ENCODE data around the gene IGF2.
A peak's percentile ranks its signal among the peaks of the same experiment; 100 is the strongest.

The IGF2 gene

GRCh38 chr11:2105511-2105910, 33.7 kb downstream of the IGF2 start:
- Histone ChIP-seq H3K36me3 (no peaks in the 10 kb centered on the region), H3K4me1 (no peaks in the 10 kb centered on the region), H3K9me3 (no peaks in the 10 kb centered on the region), H3K4me3 (no peak overlapping the region), H3K27ac (no peak overlapping the region), H3K27me3 (peaks cover 0 to 43% of the 10 kb centered on the region in 2 donors)
- no peak for TF ChIP-seq CTCF (IDR thresholded peaks at IDR 0.05)
- DNase-seq: no peak
- intact Hi-C loops (cut with DNase I; ENCODE audit: low total_unique reads): no loop called here

DNA sequence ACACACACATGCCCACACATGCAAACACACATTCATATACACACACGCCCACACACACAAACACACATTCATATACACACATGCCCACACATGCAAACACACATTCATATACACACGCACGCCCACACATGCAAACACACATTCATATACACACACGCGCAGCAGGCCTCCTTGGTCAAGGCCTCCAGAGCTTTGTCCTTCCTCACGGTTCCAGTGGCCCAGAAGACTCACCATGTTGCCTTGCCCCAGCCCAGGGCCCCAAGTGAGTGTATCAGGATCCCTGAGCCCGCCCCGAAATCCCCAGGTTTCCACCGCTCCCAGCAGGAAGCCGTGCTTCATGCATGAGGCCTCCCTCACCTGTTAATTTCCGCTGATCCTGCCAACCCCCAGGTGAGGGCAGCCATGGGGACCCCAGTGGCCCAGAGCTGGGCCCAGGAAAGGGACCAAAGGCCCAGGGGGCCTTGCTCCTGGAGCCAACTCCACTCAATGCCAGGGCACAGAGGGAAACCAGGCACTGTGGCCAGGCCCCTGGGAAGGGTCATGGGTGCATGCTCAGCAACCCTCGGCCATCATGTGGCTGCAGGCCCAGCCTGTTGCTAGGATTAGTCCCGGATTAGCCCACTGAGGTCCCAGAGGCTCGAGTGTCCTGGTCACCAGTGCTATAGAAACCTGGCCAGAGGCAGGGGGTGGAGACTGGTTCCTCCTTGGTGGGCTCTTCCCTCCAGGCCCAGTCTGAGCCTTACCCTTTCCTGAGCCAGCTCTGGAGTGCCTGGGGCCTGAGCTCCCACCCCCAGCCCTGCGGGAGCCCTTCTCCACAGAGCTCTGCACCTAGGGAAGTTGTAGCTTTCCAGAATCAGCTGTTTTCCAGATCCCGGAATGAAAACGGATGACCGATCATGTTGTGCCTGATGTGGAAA, 34.4 kb downstream of the IGF2 start:
- H3K27me3 ChIP-seq: peaks cover 0 to 51% of the 10 kb centered on the region in 2 donors
- peaks cover 0 to 2% (median 0%) of the 10 kb centered on the region in 4 donors for H3K4me1 ChIP-seq
- H3K36me3 ChIP-seq: no peaks in the 10 kb centered on the region
- no peak overlapping the region for H3K27ac ChIP-seq
- no peaks in the 10 kb centered on the region for H3K9me3 ChIP-seq
- TF ChIP-seq CTCF (IDR thresholded peaks at IDR 0.05): no peak
- intact Hi-C loops (cut with DNase I; ENCODE audit: low total_unique reads): no loop called here
- peak in 1 of 2 donors; percentile 28 for DNase-seq
- no peak overlapping the region for H3K4me3 ChIP-seq

GRCh38 chr11:2103668-2104523, 35.3 kb downstream of the IGF2 start:
- Histone ChIP-seq H3K27me3 (peaks cover 0 to 53% of the 10 kb centered on the region in 2 donors), H3K27ac (no peak overlapping the region), H3K4me3 (no peak overlapping the region), H3K36me3 (no peaks in the 10 kb centered on the region), H3K9me3 (no peaks in the 10 kb centered on the region), H3K4me1 (peaks cover 0 to 7% (median 0%) of the 10 kb centered on the region in 4 donors)
- no peak for TF ChIP-seq CTCF (IDR thresholded peaks at IDR 0.05)
- peak in 1 of 2 donors; percentile 44 for DNase-seq
- intact Hi-C loops (cut with DNase I; ENCODE audit: low total_unique reads): no loop called here

- TF ChIP-seq CTCF (IDR thresholded peaks at IDR 0.05): no peak
- peaks cover 0 to 7% (median 0%) of the 10 kb centered on the region in 4 donors for H3K4me1 ChIP-seq
- H3K27ac ChIP-seq: no peak overlapping the region
- no peak overlapping the region for H3K4me3 ChIP-seq
- no peaks in the 10 kb centered on the region for H3K36me3 ChIP-seq
- no peaks in the 10 kb centered on the region for H3K9me3 ChIP-seq
- peaks cover 0 to 56% of the 10 kb centered on the region in 2 donors for H3K27me3 ChIP-seq
- DNase-seq: no peak
- intact Hi-C loops (cut with DNase I; ENCODE audit: low total_unique reads): no loop called here
Observed at GRCh38 chr11:2102883-2103213, 36.3 kb downstream of the IGF2 start.

DNA sequence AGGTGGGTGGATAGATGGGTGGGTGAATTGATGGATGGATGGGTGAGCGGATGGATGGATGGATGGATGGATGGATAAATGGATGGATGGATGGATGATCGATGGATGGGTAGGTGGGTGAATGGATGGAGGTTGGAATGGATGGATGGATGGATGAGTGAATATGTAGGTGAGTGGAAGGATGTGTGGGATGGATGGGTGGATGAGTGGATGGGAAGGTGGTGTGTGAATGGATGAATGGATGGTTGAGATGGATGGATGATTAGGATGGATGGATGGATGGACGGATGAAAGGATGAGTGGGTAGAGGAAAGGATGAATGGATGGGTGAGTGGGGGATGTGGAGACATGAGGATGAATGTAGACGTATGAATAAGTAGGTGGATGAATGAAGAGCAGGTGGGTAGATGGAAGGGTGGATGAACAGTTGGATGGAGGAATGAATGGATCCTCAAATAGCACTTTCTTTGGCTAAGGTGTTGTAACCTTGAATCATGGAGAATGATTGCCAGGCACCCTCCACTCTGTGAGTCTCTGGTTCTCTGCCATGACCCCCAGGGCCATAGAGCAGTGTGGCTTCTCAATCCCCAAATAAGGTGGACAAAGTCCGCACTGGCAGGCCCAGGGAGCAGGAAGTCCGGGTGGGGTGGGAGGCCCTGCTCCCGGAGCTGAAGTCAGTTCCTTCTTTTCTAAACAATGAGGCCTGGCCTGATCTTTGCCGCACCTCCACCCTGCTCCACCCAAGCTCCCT, 36.9 kb downstream of the IGF2 start:
- intact Hi-C loops (cut with DNase I; ENCODE audit: low total_unique reads): no loop called here
- Histone ChIP-seq H3K9me3 (no peaks in the 10 kb centered on the region), H3K4me3 (no peak overlapping the region), H3K4me1 (peaks cover 0 to 7% (median 0%) of the 10 kb centered on the region in 4 donors), H3K36me3 (no peaks in the 10 kb centered on the region), H3K27ac (no peak overlapping the region), H3K27me3 (peaks cover 0 to 59% of the 10 kb centered on the region in 2 donors)
- no peak for TF ChIP-seq CTCF (IDR thresholded peaks at IDR 0.05)
- peak in 1 of 2 donors; percentile 20 for DNase-seq
